ENCODE results near the gene ARHGEF16.

Gene ARHGEF16

GRCh38 chr1:3453891-3454810, at the start of gene ARHGEF16:
ARHGEF16 (plus strand) TSS chr1:3454665; CDS start chr1:3463085, 8,420 bp downstream.
- no peak for DNase-seq

GRCh38 chr1:3404801-3405200, 49.7 kb upstream of the ARHGEF16 start:
- no peak for DNase-seq

GRCh38 chr1:3405491-3405890, 49.0 kb upstream of the ARHGEF16 start:
- no peak for DNase-seq

- no peak for DNase-seq
These were observed 48.2 kb upstream of the ARHGEF16 start for GRCh38 chr1:3405974-3406867.

GRCh38 chr1:3407021-3407420, 47.4 kb upstream of the ARHGEF16 start:
- DNase-seq = no peak

- DNase-seq = no peak
These were observed 45.7 kb upstream of the ARHGEF16 start for GRCh38 chr1:3408751-3409266.

- no peak for DNase-seq
These were observed 44.9 kb upstream of the ARHGEF16 start for GRCh38 chr1:3409366-3410141.

- peak; percentile 83 for DNase-seq
These were observed 44.1 kb upstream of the ARHGEF16 start for GRCh38 chr1:3410142-3410925.

GRCh38 chr1:3411806-3412205, 42.7 kb upstream of the ARHGEF16 start:
- DNase-seq = no peak

- no peak for DNase-seq
These were observed 42.1 kb upstream of the ARHGEF16 start for GRCh38 chr1:3412376-3412775.

- DNase-seq = no peak
These were observed 40.3 kb upstream of the ARHGEF16 start for GRCh38 chr1:3413975-3414710.

GRCh38 chr1:3415260-3416090, 39.0 kb upstream of the ARHGEF16 start:
- no peak for DNase-seq

- no peak for DNase-seq
These were observed 37.3 kb upstream of the ARHGEF16 start for GRCh38 chr1:3417082-3417739.

- DNase-seq = no peak
These were observed 36.5 kb upstream of the ARHGEF16 start for GRCh38 chr1:3417934-3418333.

- DNase-seq = no peak
These were observed 35.9 kb upstream of the ARHGEF16 start for GRCh38 chr1:3418600-3418999.

- DNase-seq = no peak
These were observed 34.9 kb upstream of the ARHGEF16 start for GRCh38 chr1:3419415-3420204.

- DNase-seq = no peak
These were observed 34.1 kb upstream of the ARHGEF16 start for GRCh38 chr1:3420218-3420951.

- no peak for DNase-seq
These were observed 31.8 kb upstream of the ARHGEF16 start for GRCh38 chr1:3422638-3423037.

All from right forelimb (tissue), 1 donor.